Subcutaneous abdominal adipose tissue (tissue), 5 donors: Measurements from ENCODE around the gene FTO.

Experiments used
- H3K27ac ChIP-seq: one replicate; pipeline ENCODE4 v1.7.0; 2013; ENCODE audit warnings: low read depth, mild to moderate bottlenecking, inconsistent platforms, low read length, moderate library complexity
- H3K27me3 ChIP-seq, 5 donors: one replicate each; pipeline ENCODE4 v1.7.0; 2013; ENCODE audit warnings: low read length in 5 of 5, inconsistent platforms in 1 of 5; ENCODE audit not compliant: control insufficient read depth in 5 of 5, insufficient read depth in 4 of 5
- H3K36me3 ChIP-seq, 5 donors: one replicate each; pipeline ENCODE4 v1.7.0; 2013; ENCODE audit warnings: low read length in 5 of 5; ENCODE audit not compliant: control insufficient read depth in 5 of 5, insufficient read depth in 5 of 5
- H3K4me1 ChIP-seq, 5 donors: one replicate each; pipeline ENCODE4 v1.7.0; 2013; ENCODE audit warnings: low read length in 5 of 5, mild to moderate bottlenecking in 3 of 5, moderate library complexity in 1 of 5; ENCODE audit not compliant: control insufficient read depth in 5 of 5, insufficient read depth in 5 of 5
- H3K4me3 ChIP-seq, 5 donors: one replicate each; pipeline ENCODE4 v1.7.0; 2013; ENCODE audit warnings: low read length in 5 of 5, low read depth in 1 of 5
- H3K9ac ChIP-seq, 5 donors: one replicate each; pipeline ENCODE4 v1.7.0; 2013; ENCODE audit warnings: low read length in 5 of 5, mild to moderate bottlenecking in 4 of 5, moderate library complexity in 3 of 5
- H3K9me3 ChIP-seq, 5 donors: one replicate each; pipeline ENCODE4 v1.7.0; 2013; ENCODE audit warnings: low read length in 5 of 5; ENCODE audit not compliant: control insufficient read depth in 5 of 5
- donor health status: healthy.
- donor health status: healthy.
- donor health status: healthy.
- donor health status: healthy.
- donor health status: healthy.

FTO gene

DNA sequence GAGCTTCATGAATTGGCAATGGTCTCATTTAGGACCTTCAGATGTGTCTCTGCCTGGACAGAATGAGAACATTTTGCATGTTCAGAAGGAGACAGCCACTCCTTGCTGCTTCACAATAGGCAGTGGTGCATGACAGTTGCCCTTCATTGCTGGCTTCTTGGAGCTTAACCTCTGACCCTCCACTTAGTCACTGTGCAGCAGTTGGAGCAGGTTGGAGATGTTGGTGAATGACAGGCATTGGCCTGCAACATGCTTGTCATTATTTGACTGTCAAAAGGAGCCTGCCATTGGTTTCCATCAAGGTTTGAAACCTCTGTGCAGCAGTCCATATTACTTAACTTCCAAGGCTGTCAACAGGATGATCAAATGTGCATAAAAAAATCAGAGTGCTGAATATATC lies 22.7 kb downstream of the FTO start:
- Histone ChIP-seq H3K27ac (no peak overlapping the region), H3K27me3 (no peaks in the 10 kb centered on the region), H3K36me3 (no peaks in the 10 kb centered on the region), H3K4me1 (peaks cover 0 to 26% (median 10%) of the 10 kb centered on the region in 5 donors), H3K9me3 (no peaks in the 10 kb centered on the region), H3K9ac (no peak overlapping the region), H3K4me3 (no peak overlapping the region)

DNA sequence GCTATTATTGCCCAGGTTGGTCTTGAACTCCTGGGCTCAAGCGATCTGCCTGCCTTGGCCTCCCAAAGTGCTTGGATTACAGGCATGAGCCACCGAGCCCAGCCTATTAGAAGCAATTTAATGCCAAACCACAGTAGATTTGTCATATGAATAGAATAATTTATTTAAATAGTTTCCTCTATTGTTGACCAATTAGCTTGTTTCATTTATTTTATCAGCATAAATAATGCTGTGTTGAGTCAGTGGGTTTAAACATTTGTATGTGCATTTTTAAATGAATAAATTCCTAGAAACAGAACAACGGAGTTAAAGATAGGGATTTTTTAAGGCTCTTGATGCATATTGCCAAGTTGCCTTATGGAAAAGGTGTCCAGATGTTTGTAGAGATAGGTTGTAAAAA lies 26.7 kb downstream of the FTO start:
- no peak overlapping the region for H3K27ac ChIP-seq
- H3K4me1 ChIP-seq: peaks cover 0 to 11% (median 9%) of the 10 kb centered on the region in 5 donors
- no peak overlapping the region for H3K4me3 ChIP-seq

DNA sequence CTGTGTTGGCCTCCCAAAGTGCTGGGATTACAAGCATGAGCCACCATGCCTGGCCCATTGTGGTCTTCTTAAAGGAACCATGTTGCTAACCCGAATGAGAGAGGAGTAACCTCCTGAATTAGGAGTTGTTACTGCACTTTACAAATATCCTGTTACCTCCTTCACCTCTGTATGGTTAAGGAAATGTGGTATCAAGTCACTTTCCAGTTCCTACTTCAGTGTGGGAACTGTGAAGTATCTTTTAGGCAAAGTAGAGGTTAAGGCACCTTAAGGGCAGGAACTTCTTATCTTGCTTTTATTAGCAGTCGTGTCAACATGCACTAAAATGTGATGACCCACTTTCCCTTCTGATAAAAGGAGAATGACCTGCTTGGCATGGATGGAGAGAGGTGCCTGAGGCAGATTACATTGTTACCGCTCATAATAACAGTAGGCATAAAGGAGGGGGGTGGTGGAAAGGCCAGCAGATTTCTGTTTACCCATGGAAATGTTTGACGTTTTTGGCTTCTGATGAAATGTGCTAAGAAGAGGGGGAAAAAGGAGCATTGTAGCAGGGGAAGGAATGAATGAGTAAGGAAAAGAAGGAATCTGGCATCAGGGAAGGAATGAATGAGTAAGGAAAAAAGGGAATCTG lies 28.5 kb downstream of the FTO start:
- no peak overlapping the region for H3K9ac ChIP-seq
- no peaks in the 10 kb centered on the region for H3K4me1 ChIP-seq
- H3K36me3 ChIP-seq: no peaks in the 10 kb centered on the region
- H3K4me3 ChIP-seq: no peak overlapping the region
- no peaks in the 10 kb centered on the region for H3K27me3 ChIP-seq
- no peaks in the 10 kb centered on the region for H3K9me3 ChIP-seq
- no peak overlapping the region for H3K27ac ChIP-seq

More for the DNA sequence above, 26.7 kb downstream of the FTO start:
- no peaks in the 10 kb centered on the region for H3K27me3 ChIP-seq
- H3K36me3 ChIP-seq: no peaks in the 10 kb centered on the region
- H3K9me3 ChIP-seq: no peaks in the 10 kb centered on the region
- H3K9ac ChIP-seq: no peak overlapping the region

DNA sequence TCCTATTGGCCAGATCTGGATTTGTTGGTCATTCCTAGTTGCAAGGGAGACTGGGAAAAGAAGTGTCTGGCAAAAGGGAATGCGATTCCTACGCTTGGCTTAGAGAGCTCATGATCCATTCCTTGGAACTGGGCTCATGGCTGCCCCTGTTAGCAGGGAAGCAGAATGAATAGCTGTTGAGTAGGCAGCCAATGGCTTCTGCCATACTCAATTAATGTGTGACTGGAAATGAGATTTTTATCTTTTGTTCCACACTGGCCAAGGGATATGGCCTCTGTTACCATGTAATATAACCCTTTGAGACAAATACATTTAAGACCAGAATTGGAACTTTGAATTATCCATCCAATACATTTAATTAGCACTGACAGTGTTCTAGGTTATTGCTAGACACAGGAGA lies 31.0 kb downstream of the FTO start:
- Histone ChIP-seq H3K9me3 (no peaks in the 10 kb centered on the region), H3K4me1 (no peaks in the 10 kb centered on the region), H3K36me3 (no peaks in the 10 kb centered on the region), H3K9ac (no peak overlapping the region), H3K27me3 (no peaks in the 10 kb centered on the region), H3K4me3 (no peak overlapping the region), H3K27ac (no peak overlapping the region)

DNA sequence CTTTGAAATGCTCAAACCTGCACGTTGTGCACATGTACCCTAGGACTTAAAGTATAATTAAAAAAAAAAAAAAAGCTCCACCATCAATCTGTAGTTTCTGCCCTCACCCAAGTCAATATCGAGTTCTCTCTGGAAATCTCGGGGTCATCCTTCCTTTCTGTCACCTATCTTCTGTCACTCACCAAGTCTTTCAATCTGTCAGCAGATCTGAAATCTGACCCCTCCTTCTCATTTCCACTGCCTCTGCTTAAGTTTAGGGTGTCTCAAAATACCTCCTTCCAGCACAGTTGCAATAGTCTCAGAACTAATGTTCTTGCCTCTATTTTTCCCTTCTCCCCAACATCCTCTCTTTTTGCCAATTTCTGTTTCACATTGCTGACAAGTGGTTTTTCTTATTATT lies 32.3 kb downstream of the FTO start:
- H3K27ac ChIP-seq: no peak overlapping the region
- H3K27me3 ChIP-seq: no peaks in the 10 kb centered on the region
- no peaks in the 10 kb centered on the region for H3K9me3 ChIP-seq
- peaks cover 0 to 2% (median 0%) of the 10 kb centered on the region in 5 donors for H3K4me1 ChIP-seq
- H3K36me3 ChIP-seq: no peaks in the 10 kb centered on the region
- H3K4me3 ChIP-seq: no peak overlapping the region
- H3K9ac ChIP-seq: no peak overlapping the region

DNA sequence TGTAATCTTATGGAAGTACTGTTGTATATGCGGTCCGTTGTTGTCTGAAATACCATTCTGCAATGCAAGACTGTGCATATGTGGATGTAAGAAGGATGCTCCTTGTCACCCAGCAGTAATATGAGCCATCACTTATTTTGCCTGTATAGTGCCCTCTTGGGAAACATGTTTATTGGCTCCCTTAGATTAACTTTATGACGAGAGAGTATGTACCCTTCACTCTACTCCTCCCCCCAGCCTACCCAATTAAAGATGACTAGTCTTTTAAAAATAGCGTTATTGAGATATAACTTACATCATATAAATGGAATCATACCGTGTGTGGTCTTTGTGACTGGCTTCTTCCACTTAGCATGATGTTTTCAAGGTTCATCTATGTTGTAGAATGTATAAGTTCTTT lies 33.6 kb downstream of the FTO start:
- H3K27ac ChIP-seq: no peak overlapping the region
- H3K36me3 ChIP-seq: no peaks in the 10 kb centered on the region

DNA sequence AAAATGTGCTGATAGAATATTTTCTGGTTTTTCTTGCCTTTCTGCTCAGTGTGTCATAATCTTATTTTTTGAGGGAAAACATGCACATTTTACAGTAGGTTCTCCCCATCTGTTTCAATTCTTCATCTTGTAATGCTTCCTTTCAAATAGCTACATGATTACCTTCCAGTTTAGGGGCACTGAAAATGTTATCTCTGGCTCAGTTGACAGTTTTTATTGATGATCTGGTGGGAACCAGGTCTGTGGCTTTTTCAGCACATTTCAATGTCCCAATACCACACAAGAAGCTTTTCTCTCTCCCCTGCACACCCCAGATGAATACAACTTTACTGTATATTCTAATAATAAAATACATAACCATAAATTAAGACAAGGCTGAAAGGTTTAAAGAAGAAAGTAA lies 36.5 kb downstream of the FTO start:
- H3K4me3 ChIP-seq: no peak overlapping the region
- no peak overlapping the region for H3K27ac ChIP-seq
- H3K9me3 ChIP-seq: no peaks in the 10 kb centered on the region
- H3K9ac ChIP-seq: no peak overlapping the region
- H3K4me1 ChIP-seq: peaks cover 0 to 24% (median 17%) of the 10 kb centered on the region in 5 donors
- H3K27me3 ChIP-seq: no peaks in the 10 kb centered on the region
- no peaks in the 10 kb centered on the region for H3K36me3 ChIP-seq

More for the DNA sequence above, 33.6 kb downstream of the FTO start:
- Histone ChIP-seq H3K27me3 (no peaks in the 10 kb centered on the region), H3K9ac (no peak overlapping the region), H3K4me3 (no peak overlapping the region), H3K4me1 (peaks cover 0 to 2% (median 0%) of the 10 kb centered on the region in 5 donors), H3K9me3 (no peaks in the 10 kb centered on the region)

DNA sequence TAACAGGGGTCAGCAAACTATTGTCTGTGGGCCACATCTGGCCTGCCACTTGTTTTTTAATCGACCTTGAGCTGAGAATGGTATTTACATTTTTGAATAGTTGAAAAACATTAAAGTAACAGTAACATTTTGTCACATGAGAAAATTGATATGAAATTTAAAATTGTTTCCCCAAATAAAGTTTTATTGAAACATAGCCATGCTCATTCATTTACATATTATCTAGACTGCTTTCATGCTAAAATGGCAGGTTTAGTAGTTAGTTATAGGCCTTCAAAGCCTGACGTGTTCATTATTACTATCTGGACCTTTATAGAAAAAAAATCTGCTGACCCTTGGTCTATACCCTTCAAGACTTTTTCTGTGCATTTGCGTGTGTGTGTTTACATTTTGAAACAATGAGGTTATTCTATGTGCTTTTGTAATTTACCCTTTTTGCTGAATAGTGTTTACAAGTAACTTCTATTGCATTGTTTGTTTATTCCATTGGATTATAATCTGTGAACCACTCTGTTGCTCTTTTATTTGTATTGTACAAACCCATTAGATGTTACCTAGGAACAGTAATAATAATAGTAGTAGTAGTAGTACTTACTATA lies 37.1 kb downstream of the FTO start:
- no peak overlapping the region for H3K4me3 ChIP-seq
- no peaks in the 10 kb centered on the region for H3K36me3 ChIP-seq
- H3K9me3 ChIP-seq: no peaks in the 10 kb centered on the region
- no peak overlapping the region for H3K27ac ChIP-seq
- no peak overlapping the region for H3K9ac ChIP-seq
- H3K27me3 ChIP-seq: no peaks in the 10 kb centered on the region
- peaks cover 0 to 30% (median 23%) of the 10 kb centered on the region in 5 donors for H3K4me1 ChIP-seq

DNA sequence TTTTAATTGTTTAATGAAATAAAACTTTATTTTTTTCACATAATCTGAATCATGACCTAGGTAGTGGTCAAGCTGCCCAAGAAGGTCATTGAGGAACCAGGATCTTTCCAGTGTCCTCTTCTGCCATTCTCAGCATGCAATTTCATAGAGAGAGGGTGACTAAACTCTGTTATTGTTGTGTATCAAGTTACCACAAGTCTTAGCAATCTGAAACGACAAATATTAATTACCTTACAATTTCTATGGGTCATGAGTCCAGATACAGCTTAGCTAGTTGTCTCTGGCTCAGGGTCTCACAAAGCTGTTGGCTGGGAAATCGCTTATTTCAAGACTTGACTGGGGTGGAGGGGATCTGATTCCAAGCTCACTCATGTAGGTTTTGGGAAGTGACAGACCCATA lies 37.6 kb downstream of the FTO start:
- Histone ChIP-seq H3K9me3 (no peaks in the 10 kb centered on the region), H3K4me1 (peaks cover 0 to 34% (median 25%) of the 10 kb centered on the region in 5 donors), H3K27me3 (no peaks in the 10 kb centered on the region), H3K36me3 (no peaks in the 10 kb centered on the region), H3K27ac (no peak overlapping the region), H3K9ac (no peak overlapping the region), H3K4me3 (no peak overlapping the region)

DNA sequence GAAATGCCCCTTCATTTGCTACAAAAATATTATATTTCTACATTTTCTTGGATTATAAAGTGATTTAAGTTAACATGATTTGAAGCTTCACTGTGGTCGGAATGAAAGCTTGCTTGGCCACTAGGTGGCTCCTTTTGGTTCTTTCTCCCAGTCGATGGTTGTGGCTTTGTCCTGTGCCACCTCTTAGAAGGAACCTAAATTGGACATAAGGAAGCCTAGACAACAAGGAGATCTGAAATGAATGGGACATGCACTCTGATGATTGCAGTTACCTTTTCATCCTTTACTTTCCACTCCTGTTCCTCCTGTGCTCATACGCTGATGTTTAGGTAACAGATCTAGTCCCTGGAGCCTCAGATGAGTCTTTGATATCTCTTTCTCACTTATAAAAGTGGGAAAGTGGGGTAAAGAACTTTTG lies 39.2 kb downstream of the FTO start:
- no peaks in the 10 kb centered on the region for H3K9me3 ChIP-seq
- no peak overlapping the region for H3K27ac ChIP-seq
- H3K36me3 ChIP-seq: no peaks in the 10 kb centered on the region
- no peak overlapping the region for H3K9ac ChIP-seq
- H3K27me3 ChIP-seq: no peaks in the 10 kb centered on the region
- H3K4me3 ChIP-seq: no peak overlapping the region
- peaks cover 0 to 34% (median 25%) of the 10 kb centered on the region in 5 donors for H3K4me1 ChIP-seq
